ENCODE data around the gene ZNF83. TPM values are rescaled to one million over a fixed set of nuclear protein-coding genes. Genes with fewer than 3 reads are reported as not detected.

The ZNF83 gene
- total RNA-seq, 1 experiment from 2014 or later: 31.6 TPM

DNA sequence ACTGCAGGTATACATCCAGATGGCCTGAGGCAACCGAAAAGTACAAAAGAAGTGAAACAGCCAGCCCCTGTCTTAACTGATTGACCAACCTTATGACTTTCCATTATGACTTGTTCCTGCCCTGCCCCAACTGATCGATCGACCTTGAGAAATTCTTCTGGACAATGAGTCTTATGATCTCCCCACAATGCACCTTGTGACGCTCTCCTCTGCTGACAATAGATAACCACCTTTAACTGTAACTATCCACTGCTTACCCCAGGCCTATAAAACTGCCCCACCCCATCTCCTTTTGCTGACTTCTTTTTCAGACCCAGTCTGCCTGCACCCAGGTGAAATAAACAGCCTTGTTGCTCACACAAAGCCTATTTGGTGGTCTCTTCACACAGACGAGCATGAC is 11.2 kb downstream of the ZNF83 start:
- no peak overlapping the region for H2BK15ac ChIP-seq (ENCODE audit: low read depth, low read length)
- no peak overlapping the region for H3K27ac Mint-ChIP-seq
- no peaks in the 10 kb centered on the region for H4K20me1 ChIP-seq (ENCODE audit: control insufficient read depth, insufficient read depth, insufficient read length)
- H2BK120ac ChIP-seq (ENCODE audit: low read depth, low read length, poor library complexity, severe bottlenecking): no peak overlapping the region
- H3K79me1 ChIP-seq (ENCODE audit: insufficient read depth, low read depth, low read length, poor library complexity, severe bottlenecking): no peaks in the 10 kb centered on the region
- no peak overlapping the region for H3K4ac ChIP-seq (ENCODE audit: low read depth, low read length)
- H3K9me3 Mint-ChIP-seq: peaks cover 26 to 28% of the 10 kb centered on the region in 2 experiments
- no peaks in the 10 kb centered on the region for H3K4me1 ChIP-seq (ENCODE audit: insufficient read depth, low read length)
- no peaks in the 10 kb centered on the region for H3K9me3 ChIP-seq (ENCODE audit: control insufficient read depth, low read depth, low read length)
- no peak overlapping the region for H2BK5ac ChIP-seq (ENCODE audit: insufficient read length, low read length)
- H2AK5ac ChIP-seq (ENCODE audit: insufficient read length, low read length): no peak overlapping the region
- no peaks in the 10 kb centered on the region for H3K27me3 ChIP-seq (ENCODE audit: insufficient read depth, low read length)
- no peak overlapping the region for H3K4me2 ChIP-seq (ENCODE audit: insufficient read depth, insufficient read length, low read length)
- no peak overlapping the region for H3T11ph ChIP-seq (ENCODE audit: low read length)
- no peak overlapping the region for H2BK12ac ChIP-seq (ENCODE audit: insufficient read length, low read depth, low read length)
- H3K79me2 ChIP-seq (ENCODE audit: insufficient read depth, low read length): no peaks in the 10 kb centered on the region
- no peak overlapping the region for H4K91ac ChIP-seq (ENCODE audit: insufficient read length, low read depth, low read length)
- no peaks in the 10 kb centered on the region for H3K4me1 Mint-ChIP-seq
- no peaks in the 10 kb centered on the region for H3K27me3 Mint-ChIP-seq (ENCODE audit: low read depth)
- no peak overlapping the region for H2BK20ac ChIP-seq (ENCODE audit: low read depth, low read length, poor library complexity, severe bottlenecking)
- TF ChIP-seq, protein P1, sequence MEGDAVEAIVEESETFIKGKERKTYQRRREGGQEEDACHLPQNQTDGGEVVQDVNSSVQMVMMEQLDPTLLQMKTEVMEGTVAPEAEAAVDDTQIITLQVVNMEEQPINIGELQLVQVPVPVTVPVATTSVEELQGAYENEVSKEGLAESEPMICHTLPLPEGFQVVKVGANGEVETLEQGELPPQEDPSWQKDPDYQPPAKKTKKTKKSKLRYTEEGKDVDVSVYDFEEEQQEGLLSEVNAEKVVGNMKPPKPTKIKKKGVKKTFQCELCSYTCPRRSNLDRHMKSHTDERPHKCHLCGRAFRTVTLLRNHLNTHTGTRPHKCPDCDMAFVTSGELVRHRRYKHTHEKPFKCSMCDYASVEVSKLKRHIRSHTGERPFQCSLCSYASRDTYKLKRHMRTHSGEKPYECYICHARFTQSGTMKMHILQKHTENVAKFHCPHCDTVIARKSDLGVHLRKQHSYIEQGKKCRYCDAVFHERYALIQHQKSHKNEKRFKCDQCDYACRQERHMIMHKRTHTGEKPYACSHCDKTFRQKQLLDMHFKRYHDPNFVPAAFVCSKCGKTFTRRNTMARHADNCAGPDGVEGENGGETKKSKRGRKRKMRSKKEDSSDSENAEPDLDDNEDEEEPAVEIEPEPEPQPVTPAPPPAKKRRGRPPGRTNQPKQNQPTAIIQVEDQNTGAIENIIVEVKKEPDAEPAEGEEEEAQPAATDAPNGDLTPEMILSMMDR (conservative IDR thresholded peaks at IDR 0.05): no peak
- H2AFZ ChIP-seq (ENCODE audit: low read length): no peak overlapping the region
- no peak overlapping the region for H3K4me3 Mint-ChIP-seq
- peaks cover 35 to 42% (median 35%) of the 10 kb centered on the region in 3 experiments for H3K36me3 Mint-ChIP-seq (ENCODE audit: insufficient read depth in 1 of 3, low read depth in 3 of 3)
- no peak overlapping the region for H4K5ac ChIP-seq (ENCODE audit: insufficient read length, low read depth, low read length)
- DNase-seq: no peak
- no peak overlapping the region for H3K14ac ChIP-seq (ENCODE audit: insufficient read depth, low read length)
- H3K9ac ChIP-seq (ENCODE audit: extremely low read depth, insufficient read length, low read length): no peak overlapping the region
- no peaks in the 10 kb centered on the region for H3K23me2 ChIP-seq (ENCODE audit: insufficient read length, low read depth, low read length, poor library complexity, severe bottlenecking)
- no peak overlapping the region for H3K23ac ChIP-seq (ENCODE audit: insufficient read length, low read depth, low read length)
- no peak overlapping the region for H3K56ac ChIP-seq (ENCODE audit: insufficient read length, low read depth, low read length)
- WGBS (ENCODE audit: extremely low coverage, insufficient read length, low lambda C conversion rate): no CpG with 5 or more reads among the region's 5 CpGs
- H4K8ac ChIP-seq (replicated peaks; ENCODE audit: insufficient read length, low read depth, low read length): no peak overlapping the region
- H3K18ac ChIP-seq (ENCODE audit: insufficient read length, low read depth, low read length): no peak overlapping the region
- no peak overlapping the region for H3K27ac ChIP-seq (ENCODE audit: insufficient read length, low read depth, low read length)
